ENCODE results near the gene EPN3.

Gene EPN3

GRCh38 chr17:50533185-50533584, 650 bp downstream of the EPN3 start:
- Histone ChIP-seq H3F3A (ENCODE audit: low read depth) (no peaks in the 10 kb centered on the region), H3K27me3 (ENCODE audit: insufficient read depth, low read length, poor library complexity, severe bottlenecking) (no peaks in the 10 kb centered on the region), H3K79me2 (ENCODE audit: insufficient read depth, low read length) (no peaks in the 10 kb centered on the region), H3K9ac (ENCODE audit: low read depth, low read length, poor library complexity, severe bottlenecking) (no peak overlapping the region), H3K4me1 (ENCODE audit: insufficient read depth, low read length, poor library complexity, severe bottlenecking) (no peaks in the 10 kb centered on the region), H3K9me3 (ENCODE audit: insufficient read depth, low read depth, low read length) (no peaks in the 10 kb centered on the region), H3K4me2 (ENCODE audit: low read depth, low read length, poor library complexity, severe bottlenecking) (no peak overlapping the region), H2AFZ (ENCODE audit: low read length) (no peak overlapping the region), H3K9me2 (replicated peaks; ENCODE audit: low read depth, low read length) (no peaks in the 10 kb centered on the region), H4K20me1 (ENCODE audit: insufficient read depth, low read length, poor library complexity, severe bottlenecking) (no peaks in the 10 kb centered on the region), H3K4me3 (ENCODE audit: low read length, poor library complexity, severe bottlenecking) (no peak overlapping the region), H3K36me3 (ENCODE audit: insufficient read depth, low read length) (no peaks in the 10 kb centered on the region)
- no peak for TF ChIP-seq EZH2phosphoT487 (IDR thresholded peaks at IDR 0.05; ENCODE audit: borderline replicate concordance)

- H3K9me2 ChIP-seq (replicated peaks; ENCODE audit: low read depth, low read length), result no peaks in the 10 kb centered on the region
- no peaks in the 10 kb centered on the region for H3K9me3 ChIP-seq (ENCODE audit: insufficient read depth, low read depth, low read length)
- no peaks in the 10 kb centered on the region for H3K4me1 ChIP-seq (ENCODE audit: insufficient read depth, low read length, poor library complexity, severe bottlenecking)
- H3K4me3 ChIP-seq (ENCODE audit: low read length, poor library complexity, severe bottlenecking), result no peak overlapping the region
- no peaks in the 10 kb centered on the region for H3F3A ChIP-seq (ENCODE audit: low read depth)
- H4K20me1 ChIP-seq (ENCODE audit: insufficient read depth, low read length, poor library complexity, severe bottlenecking), result no peaks in the 10 kb centered on the region
- no peak overlapping the region for H3K4me2 ChIP-seq (ENCODE audit: low read depth, low read length, poor library complexity, severe bottlenecking)
- H3K27me3 ChIP-seq (ENCODE audit: insufficient read depth, low read length, poor library complexity, severe bottlenecking), result no peaks in the 10 kb centered on the region
- H2AFZ ChIP-seq (ENCODE audit: low read length), result no peak overlapping the region
- H3K36me3 ChIP-seq (ENCODE audit: insufficient read depth, low read length), result no peaks in the 10 kb centered on the region
- no peaks in the 10 kb centered on the region for H3K79me2 ChIP-seq (ENCODE audit: insufficient read depth, low read length)
- TF ChIP-seq CTCF (conservative IDR thresholded peaks at IDR 0.05; ENCODE audit: low read length) (no peak), EZH2phosphoT487 (IDR thresholded peaks at IDR 0.05; ENCODE audit: borderline replicate concordance) (no peak)
- H3K9ac ChIP-seq (ENCODE audit: low read depth, low read length, poor library complexity, severe bottlenecking), result no peak overlapping the region
Observed at GRCh38 chr17:50533720-50534148, 1.2 kb downstream of the EPN3 start.

GRCh38 chr17:50534222-50534978, 1.9 kb downstream of the EPN3 start:
- no peaks in the 10 kb centered on the region for H3K27me3 ChIP-seq (ENCODE audit: insufficient read depth, low read length, poor library complexity, severe bottlenecking)
- H3F3A ChIP-seq (ENCODE audit: low read depth), result no peaks in the 10 kb centered on the region
- H3K4me3 ChIP-seq (ENCODE audit: low read length, poor library complexity, severe bottlenecking), result no peak overlapping the region
- no peak overlapping the region for H3K4me2 ChIP-seq (ENCODE audit: low read depth, low read length, poor library complexity, severe bottlenecking)
- no peaks in the 10 kb centered on the region for H3K4me1 ChIP-seq (ENCODE audit: insufficient read depth, low read length, poor library complexity, severe bottlenecking)
- no peaks in the 10 kb centered on the region for H3K79me2 ChIP-seq (ENCODE audit: insufficient read depth, low read length)
- H3K9me2 ChIP-seq (replicated peaks; ENCODE audit: low read depth, low read length), result no peaks in the 10 kb centered on the region
- H2AFZ ChIP-seq (ENCODE audit: low read length), result no peak overlapping the region
- no peaks in the 10 kb centered on the region for H3K36me3 ChIP-seq (ENCODE audit: insufficient read depth, low read length)
- no peak overlapping the region for H3K9ac ChIP-seq (ENCODE audit: low read depth, low read length, poor library complexity, severe bottlenecking)
- no peak for TF ChIP-seq EZH2phosphoT487 (IDR thresholded peaks at IDR 0.05; ENCODE audit: borderline replicate concordance)
- no peak for TF ChIP-seq CTCF (conservative IDR thresholded peaks at IDR 0.05; ENCODE audit: low read length)
- H4K20me1 ChIP-seq (ENCODE audit: insufficient read depth, low read length, poor library complexity, severe bottlenecking), result no peaks in the 10 kb centered on the region
- no peaks in the 10 kb centered on the region for H3K9me3 ChIP-seq (ENCODE audit: insufficient read depth, low read depth, low read length)

- no peak overlapping the region for H3K4me2 ChIP-seq (ENCODE audit: low read depth, low read length, poor library complexity, severe bottlenecking)
- H3K4me3 ChIP-seq (ENCODE audit: low read length, poor library complexity, severe bottlenecking), result no peak overlapping the region
- H3K9ac ChIP-seq (ENCODE audit: low read depth, low read length, poor library complexity, severe bottlenecking), result no peak overlapping the region
- H3K4me1 ChIP-seq (ENCODE audit: insufficient read depth, low read length, poor library complexity, severe bottlenecking), result no peaks in the 10 kb centered on the region
- H3K9me3 ChIP-seq (ENCODE audit: insufficient read depth, low read depth, low read length), result no peaks in the 10 kb centered on the region
- TF ChIP-seq EZH2phosphoT487 (IDR thresholded peaks at IDR 0.05; ENCODE audit: borderline replicate concordance) (no peak), CTCF (conservative IDR thresholded peaks at IDR 0.05; ENCODE audit: low read length) (no peak)
- H3K79me2 ChIP-seq (ENCODE audit: insufficient read depth, low read length), result no peaks in the 10 kb centered on the region
- no peaks in the 10 kb centered on the region for H4K20me1 ChIP-seq (ENCODE audit: insufficient read depth, low read length, poor library complexity, severe bottlenecking)
- no peak overlapping the region for H2AFZ ChIP-seq (ENCODE audit: low read length)
- no peaks in the 10 kb centered on the region for H3K36me3 ChIP-seq (ENCODE audit: insufficient read depth, low read length)
- H3F3A ChIP-seq (ENCODE audit: low read depth), result no peaks in the 10 kb centered on the region
- H3K9me2 ChIP-seq (replicated peaks; ENCODE audit: low read depth, low read length), result no peaks in the 10 kb centered on the region
- H3K27me3 ChIP-seq (ENCODE audit: insufficient read depth, low read length, poor library complexity, severe bottlenecking), result no peaks in the 10 kb centered on the region
Observed at GRCh38 chr17:50534979-50535326, 2.4 kb downstream of the EPN3 start.

All from Loucy (cell line).